Common myeloid progenitor, CD34-positive (primary cell): ENCODE measurements around the gene P2RX6.
"Not testable (repeated sequence)": the region's sequence is repeated elsewhere in the genome, so short reads cannot be mapped to it uniquely, and the experiment has no call there.

Experiments used
- CTCF ChIA-PET: fragments of 350-600 bp; sonication (Branson Sonifier 250); formaldehyde crosslinking; loops from one replicate; lab custom pipeline; 2021; ENCODE audit warnings: antibody characterized with exemption; lab: Charles Lee
- POLR2A ChIA-PET: fragments of 350-600 bp; sonication (Branson Sonifier 250); formaldehyde crosslinking; loops from one replicate; lab custom pipeline; 2021; ENCODE audit warnings: antibody characterized with exemption; lab: Charles Lee
- DNase-seq, 3 donors: peaks; one replicate each; pipeline versions ENCODE4 v3.0.0 to v3.0.0-alpha.2; 2013
- H3K27ac ChIP-seq, 2 experiments: 1 replicate in 1 of 2; 2 replicates in 1 of 2; pipeline ENCODE4 v1.7.0; 2013; ENCODE audit warnings: inconsistent platforms in 2 of 2, low read length in 2 of 2, mild to moderate bottlenecking in 2 of 2, low read depth in 1 of 2, moderate library complexity in 1 of 2; ENCODE audit not compliant: severe bottlenecking in 2 of 2, insufficient read depth in 1 of 2, poor library complexity in 1 of 2
- H3K27me3 ChIP-seq, 5 experiments: replicated peaks in 2 of 5; 1 replicate in 3 of 5; 2 replicates in 2 of 5; pipeline versions ENCODE4 v1.6.1 to v1.7.0; 2013; ENCODE audit warnings: low read length in 4 of 5, mild to moderate bottlenecking in 2 of 5, moderate library complexity in 2 of 5, inconsistent platforms in 1 of 5; ENCODE audit not compliant: insufficient read depth in 5 of 5, control insufficient read depth in 4 of 5
- H3K36me3 ChIP-seq, 4 experiments: 1 replicate in 2 of 4; 2 replicates in 2 of 4; pipeline versions ENCODE4 v1.6.1 to v1.7.0; 2013; ENCODE audit warnings: low read length in 3 of 4, control low read depth in 1 of 4, mild to moderate bottlenecking in 1 of 4; ENCODE audit not compliant: control insufficient read depth in 4 of 4, insufficient read depth in 4 of 4
- H3K4me1 ChIP-seq, 4 experiments: 1 replicate in 3 of 4; 2 replicates in 1 of 4; pipeline versions ENCODE4 v1.6.1 to v1.7.1; 2013; ENCODE audit warnings: low read length in 3 of 4, mild to moderate bottlenecking in 3 of 4, control low read depth in 1 of 4, inconsistent platforms in 1 of 4, moderate library complexity in 1 of 4; ENCODE audit not compliant: control insufficient read depth in 4 of 4, insufficient read depth in 4 of 4; ENCODE audit errors: control extremely low read depth in 1 of 4
- H3K4me3 ChIP-seq, 7 experiments: 1 replicate in 4 of 7; 2 replicates in 3 of 7; pipeline versions ENCODE4 v1.5.1 to v1.7.0; 2013; ENCODE audit warnings: mild to moderate bottlenecking in 7 of 7, low read length in 6 of 7, moderate library complexity in 6 of 7, inconsistent platforms in 2 of 7, low read depth in 2 of 7, control low read depth in 1 of 7; ENCODE audit not compliant: insufficient read depth in 4 of 7, control insufficient read depth in 1 of 7; ENCODE audit errors: extremely low read depth in 1 of 7
- H3K9me3 ChIP-seq, 5 experiments: 1 replicate in 4 of 5; 2 replicates in 1 of 5; pipeline versions ENCODE4 v1.6.1 to v1.7.1; 2013; ENCODE audit warnings: low read length in 4 of 5, mild to moderate bottlenecking in 2 of 5, inconsistent platforms in 1 of 5, low read depth in 1 of 5, moderate library complexity in 1 of 5; ENCODE audit not compliant: control insufficient read depth in 4 of 5, insufficient read depth in 2 of 5; ENCODE audit errors: control extremely low read depth in 1 of 5
- WGBS: methylation state at CpG from one replicate; pipeline ENCODE4 v1.1.5; 2013; ENCODE audit not compliant: insufficient coverage; 5-methylcytosine and 5-hydroxymethylcytosine counted together

The P2RX6 gene

GRCh38 chr22:21045585-21046294 is 30.8 kb downstream of the P2RX6 start, which contains the start of gene LRRC74B:
Gene LRRC74B (plus strand): TSS chr22:21045946. CDS start chr22:21045987, 41 bp downstream.
- DNase-seq: peak; percentile 68 to 84 (median 81)
- Histone ChIP-seq H3K4me3 (peak within 1 kb of the TSS in 6 of 7 experiments; percentile 30 to 71 (median 49)), H3K4me1 (peaks cover 0 to 27% (median 21%) of the 10 kb centered on the region in 4 experiments), H3K27me3 (peaks cover 0 to 10% (median 0%) of the 10 kb centered on the region in 5 experiments), H3K36me3 (no peaks in the 10 kb centered on the region), H3K27ac (no peak within 1 kb of the TSS), H3K9me3 (no peaks in the 10 kb centered on the region)
- WGBS: 1% methylated on average over 40 of the region's 47 CpGs
- CTCF ChIA-PET: interaction anchor here (1.5 to 1.9 kb wide), 2 partner anchors 8 to 56 kb away, joined by 4 to 5 read pairs; no protein-coding TSS in a partner anchor
- POLR2A ChIA-PET: interaction anchor here (0.5 kb wide), 1 partner anchor 9 kb away, joined by 4 read pairs; no protein-coding TSS in a partner anchor

GRCh38 chr22:21047035-21047661 is 32.2 kb downstream of the P2RX6 start:
- CTCF ChIA-PET: interaction anchor here (1.0 to 1.9 kb wide), 2 partner anchors 9 to 19 kb away, joined by 3 to 4 read pairs; no protein-coding TSS in a partner anchor
- Histone ChIP-seq H3K36me3 (no peaks in the 10 kb centered on the region), H3K27ac (no peak overlapping the region), H3K4me1 (peaks cover 0 to 27% (median 21%) of the 10 kb centered on the region in 4 experiments), H3K4me3 (no peak overlapping the region), H3K9me3 (no peaks in the 10 kb centered on the region), H3K27me3 (peaks cover 0 to 10% (median 0%) of the 10 kb centered on the region in 5 experiments)
- no peak for DNase-seq
- 98% methylated on average over 14 of the region's 14 CpGs for WGBS
- POLR2A ChIA-PET: no interaction called here

GRCh38 chr22:21047730-21048129 is 32.8 kb downstream of the P2RX6 start:
- ChIA-PET POLR2A (no interaction called here), CTCF (interaction anchor here (1.0 to 1.9 kb wide), 2 partner anchors 10 to 18 kb away, joined by 3 to 4 read pairs; no protein-coding TSS in a partner anchor)
- no peak for DNase-seq
- Histone ChIP-seq H3K36me3 (no peaks in the 10 kb centered on the region), H3K27ac (no peak overlapping the region), H3K27me3 (peaks cover 0 to 10% (median 0%) of the 10 kb centered on the region in 5 experiments), H3K9me3 (no peaks in the 10 kb centered on the region), H3K4me3 (no peak overlapping the region), H3K4me1 (peaks cover 0 to 27% (median 21%) of the 10 kb centered on the region in 4 experiments)
- 93% methylated on average over 3 of the region's 7 CpGs for WGBS

GRCh38 chr22:21048448-21048847 is 33.5 kb downstream of the P2RX6 start:
- H3K27me3 ChIP-seq, POLR2A ChIA-PET, CTCF ChIA-PET, DNase-seq, H3K27ac ChIP-seq, H3K36me3 ChIP-seq, H3K9me3 ChIP-seq, H3K4me3 ChIP-seq: not testable (repeated sequence)
- 63% methylated on average over 2 of the region's 5 CpGs for WGBS
- peaks cover 0 to 25% (median 21%) of the 10 kb centered on the region in 4 experiments for H3K4me1 ChIP-seq

GRCh38 chr22:21048965-21049364 is 34.0 kb downstream of the P2RX6 start:
- H3K27me3 ChIP-seq, POLR2A ChIA-PET, H3K36me3 ChIP-seq, H3K9me3 ChIP-seq, CTCF ChIA-PET, H3K27ac ChIP-seq, DNase-seq, H3K4me3 ChIP-seq: not testable (repeated sequence)
- WGBS: no CpG with 5 or more reads among the region's 12 CpGs
- H3K4me1 ChIP-seq: peaks cover 0 to 21% (median 20%) of the 10 kb centered on the region in 4 experiments

- WGBS: 89% methylated on average over 6 of the region's 9 CpGs
Measured at GRCh38 chr22:21051145-21051830, 36.3 kb downstream of the P2RX6 start.

More at GRCh38 chr22:21051145-21051830, 36.3 kb downstream of the P2RX6 start:
- POLR2A ChIA-PET: no interaction called here
- Histone ChIP-seq H3K9me3 (no peaks in the 10 kb centered on the region), H3K4me3 (no peak overlapping the region), H3K27ac (no peak overlapping the region), H3K36me3 (no peaks in the 10 kb centered on the region), H3K4me1 (peaks cover 0 to 12% (median 12%) of the 10 kb centered on the region in 4 experiments), H3K27me3 (peaks cover 0 to 2% (median 0%) of the 10 kb centered on the region in 5 experiments)
- CTCF ChIA-PET: no interaction called here
- DNase-seq: no peak
